GM12864 (cell line): ENCODE data around the gene CHD5.
"Not testable (repeated sequence)": the region's sequence is repeated elsewhere in the genome, so short reads cannot be mapped to it uniquely, and the experiment has no call there.

Experiments used
- DNase-seq: peaks from one replicate; pipeline ENCODE4 v3.0.0-alpha.2; 2011; ENCODE audit warnings: low read depth
- H3K4me3 ChIP-seq: 2 replicates; pipeline ENCODE4 v1.5.1; 2011; ENCODE audit warnings: mild to moderate bottlenecking, low read depth, low read length, control low read depth
- TF ChIP-seq, protein P1 (sequence below): IDR thresholded peaks from 2 replicates; pipeline ENCODE4 v1.5.1; 2011; ENCODE audit warnings: low read depth, mild to moderate bottlenecking, moderate library complexity, low read length, control low read depth, inconsistent platforms; ENCODE audit errors: missing control alignments

CHD5 gene

DNA sequence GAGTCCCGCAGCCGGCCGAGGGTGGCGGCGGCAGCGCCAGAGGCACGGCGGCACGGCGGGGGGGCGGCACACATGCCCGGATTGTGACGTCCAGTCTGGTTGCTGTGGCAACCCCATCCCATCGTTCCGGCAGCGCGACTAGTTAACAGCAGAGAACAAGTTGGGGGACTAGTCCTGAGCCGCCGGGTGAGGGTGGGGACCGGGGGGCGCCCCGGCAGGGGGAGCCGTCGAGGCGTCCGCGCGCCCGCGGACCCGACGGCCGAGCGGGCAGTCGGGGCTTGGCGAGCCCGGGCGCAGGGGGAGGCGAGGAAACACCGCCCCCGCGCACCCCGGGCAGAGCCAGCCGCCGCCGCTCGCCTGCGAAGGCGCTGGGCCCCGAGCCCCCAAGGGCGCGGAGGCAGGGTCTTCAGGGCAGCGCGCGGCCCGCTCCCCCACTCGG, at the start of gene CHD5:
CHD5 (minus strand) TSS at position 54 of the 439 bp plus-strand sequence. CDS start 298 bp downstream, outside the sequence.
- no peak within 1 kb of the TSS for H3K4me3 ChIP-seq
- no peak for DNase-seq

DNA sequence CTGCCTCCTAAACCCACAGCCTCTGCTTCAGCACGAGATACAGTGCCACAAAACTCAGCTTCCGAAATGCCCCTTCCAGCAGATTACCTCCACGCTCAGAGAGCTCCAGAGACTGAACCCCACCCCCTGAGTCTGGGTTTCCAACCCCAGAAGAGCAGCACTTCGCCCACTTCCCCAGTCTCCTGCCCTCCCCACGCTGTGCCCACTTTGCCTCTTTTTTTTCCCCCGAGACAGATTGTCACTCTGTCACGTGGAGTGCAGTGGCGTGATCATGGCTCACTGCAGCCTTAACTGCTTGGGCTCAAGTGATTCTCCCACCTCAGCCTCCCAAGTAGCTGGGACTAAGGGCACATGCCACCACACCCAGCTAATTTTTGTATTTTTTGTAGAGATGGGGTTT, 45.5 kb upstream of the CHD5 start:
- DNase-seq = no peak
- TF ChIP-seq, protein P1, sequence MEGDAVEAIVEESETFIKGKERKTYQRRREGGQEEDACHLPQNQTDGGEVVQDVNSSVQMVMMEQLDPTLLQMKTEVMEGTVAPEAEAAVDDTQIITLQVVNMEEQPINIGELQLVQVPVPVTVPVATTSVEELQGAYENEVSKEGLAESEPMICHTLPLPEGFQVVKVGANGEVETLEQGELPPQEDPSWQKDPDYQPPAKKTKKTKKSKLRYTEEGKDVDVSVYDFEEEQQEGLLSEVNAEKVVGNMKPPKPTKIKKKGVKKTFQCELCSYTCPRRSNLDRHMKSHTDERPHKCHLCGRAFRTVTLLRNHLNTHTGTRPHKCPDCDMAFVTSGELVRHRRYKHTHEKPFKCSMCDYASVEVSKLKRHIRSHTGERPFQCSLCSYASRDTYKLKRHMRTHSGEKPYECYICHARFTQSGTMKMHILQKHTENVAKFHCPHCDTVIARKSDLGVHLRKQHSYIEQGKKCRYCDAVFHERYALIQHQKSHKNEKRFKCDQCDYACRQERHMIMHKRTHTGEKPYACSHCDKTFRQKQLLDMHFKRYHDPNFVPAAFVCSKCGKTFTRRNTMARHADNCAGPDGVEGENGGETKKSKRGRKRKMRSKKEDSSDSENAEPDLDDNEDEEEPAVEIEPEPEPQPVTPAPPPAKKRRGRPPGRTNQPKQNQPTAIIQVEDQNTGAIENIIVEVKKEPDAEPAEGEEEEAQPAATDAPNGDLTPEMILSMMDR = no peak
- H3K4me3 ChIP-seq = no peak overlapping the region

More for the DNA sequence above, at the start of gene CHD5:
- TF ChIP-seq, protein P1 = no peak

GRCh38 chr1:6224718-6225117, 44.6 kb upstream of the CHD5 start:
- no peak overlapping the region for H3K4me3 ChIP-seq
- TF ChIP-seq, protein P1 = no peak
- DNase-seq = no peak

- DNase-seq = no peak
- TF ChIP-seq, protein P1 = no peak
- H3K4me3 ChIP-seq = no peak overlapping the region
Observed at GRCh38 chr1:6223617-6224016, 43.5 kb upstream of the CHD5 start.

DNA sequence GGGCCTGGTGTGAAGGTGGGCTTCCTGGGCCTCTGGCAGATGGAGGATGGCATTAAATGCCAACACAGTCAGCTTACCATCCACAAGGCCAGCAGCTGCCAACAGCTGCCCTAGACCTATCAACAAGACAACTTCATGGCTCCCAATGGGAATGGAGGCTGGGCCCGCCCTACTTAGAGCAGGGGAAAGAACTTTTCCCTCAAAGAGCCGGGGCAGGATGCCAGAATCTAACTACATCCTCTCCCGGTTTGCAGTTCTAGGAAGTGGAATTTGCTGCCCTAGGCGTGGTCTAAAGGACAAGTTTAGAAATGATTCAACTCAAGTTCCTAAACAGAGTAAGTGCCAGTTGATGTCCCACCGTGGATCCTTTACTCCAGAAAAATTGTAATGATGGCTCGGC, 42.5 kb upstream of the CHD5 start:
- TF ChIP-seq, protein P1 = no peak
- no peak for DNase-seq
- no peak overlapping the region for H3K4me3 ChIP-seq

- no peak for DNase-seq
- H3K4me3 ChIP-seq = no peak overlapping the region
- TF ChIP-seq, protein P1 = no peak
Observed at GRCh38 chr1:6221210-6221784, 41.2 kb upstream of the CHD5 start.

DNA sequence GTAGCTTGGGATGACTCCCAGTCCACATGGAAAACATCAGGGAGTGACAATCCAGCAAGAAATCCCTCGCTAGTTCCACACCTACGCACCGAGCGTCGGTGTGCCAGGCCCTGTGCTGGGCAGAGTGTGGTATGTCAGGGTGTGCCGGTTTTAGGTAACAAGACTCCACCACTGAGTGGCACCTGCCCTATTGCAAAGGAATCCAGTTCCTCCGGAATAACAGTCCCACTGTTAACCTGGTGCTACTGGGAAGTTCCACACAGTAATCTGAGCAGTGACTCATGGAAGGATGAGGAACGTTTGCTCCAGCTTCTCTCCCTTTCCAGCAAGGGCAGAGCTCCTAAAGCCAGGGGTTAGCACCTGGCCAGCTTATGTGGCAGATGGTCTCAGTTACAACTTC, 40.1 kb upstream of the CHD5 start:
- H3K4me3 ChIP-seq = no peak overlapping the region
- TF ChIP-seq, protein P1 = no peak
- DNase-seq = no peak

DNA sequence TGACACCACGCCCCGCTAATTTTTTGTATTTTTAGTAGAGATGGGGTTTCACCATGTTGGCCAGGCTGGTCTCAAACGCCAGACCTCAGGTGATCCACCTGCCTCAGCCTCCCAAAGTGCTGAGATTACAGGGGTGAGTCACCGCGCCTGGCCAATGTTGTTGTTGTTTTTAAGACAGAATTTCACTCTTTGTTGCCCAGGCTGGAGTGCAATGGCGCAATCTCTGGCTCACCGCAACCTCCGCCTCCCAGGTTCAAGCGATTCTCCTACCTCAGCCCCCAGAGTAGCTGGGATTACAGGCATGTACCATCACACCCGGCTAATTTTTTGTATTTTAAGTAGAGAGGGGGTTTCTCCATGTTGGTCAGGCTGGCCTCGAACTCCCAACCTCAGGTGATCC, 39.5 kb upstream of the CHD5 start:
- not testable (repeated sequence) for DNase-seq, H3K4me3 ChIP-seq
